AG04450 (cell line): ENCODE measurements around the gene HSBP1. TPM values are rescaled to one million over a fixed set of nuclear protein-coding genes. Genes with fewer than 3 reads are reported as not detected.

ENCODE experiments used
- CTCF ChIA-PET: fragments of 300-600, 350-600 bp; formaldehyde crosslinking; extraction: SDS; loops from one replicate; lab custom pipeline; 2022; ENCODE audit warnings: antibody characterized with exemption, inconsistent platforms; lab: Charles Lee
- POLR2A ChIA-PET: fragments of 350-600 bp; formaldehyde crosslinking; extraction: SDS; loops from one replicate; lab custom pipeline; 2021; ENCODE audit warnings: antibody characterized with exemption, inconsistent platforms; lab: Yijun Ruan, JAX
- DNase-seq: peaks from one replicate; pipeline ENCODE4 v3.0.0-alpha.2; 2011; ENCODE audit warnings: low read depth, low spot score
- H3K27ac ChIP-seq: one replicate; pipeline ENCODE4 v1.5.1; 2012; ENCODE audit warnings: low read depth, low read length, control low read depth
- H3K27me3 ChIP-seq: one replicate; pipeline ENCODE4 v1.6.0; 2012; ENCODE audit warnings: low read length; ENCODE audit not compliant: control insufficient read depth, insufficient read depth
- H3K4me3 ChIP-seq: 2 replicates; pipeline ENCODE4 v1.5.1; 2011; ENCODE audit warnings: mild to moderate bottlenecking, low read depth, low read length, control low read depth
- H3K9me3 ChIP-seq: 2 replicates; pipeline ENCODE4 v1.5.1; 2012; ENCODE audit warnings: low read length; ENCODE audit not compliant: control insufficient read depth, insufficient read depth
- polyA plus RNA-seq: library from polyadenylated mRNA; depleted of rRNA; stranded (reverse); fragments of >200 nt; gene quantifications from 2 replicates; pipeline ENCODE4 v1.2.3, GENCODE V29; 2011
- TF ChIP-seq, protein P1 (sequence below): IDR thresholded peaks from 2 replicates; pipeline ENCODE4 v1.5.1; 2011; ENCODE audit warnings: low read depth, low read length, control low read depth, inconsistent platforms

HSBP1 gene
- polyA plus RNA-seq, 1 experiment = 289 TPM

DNA sequence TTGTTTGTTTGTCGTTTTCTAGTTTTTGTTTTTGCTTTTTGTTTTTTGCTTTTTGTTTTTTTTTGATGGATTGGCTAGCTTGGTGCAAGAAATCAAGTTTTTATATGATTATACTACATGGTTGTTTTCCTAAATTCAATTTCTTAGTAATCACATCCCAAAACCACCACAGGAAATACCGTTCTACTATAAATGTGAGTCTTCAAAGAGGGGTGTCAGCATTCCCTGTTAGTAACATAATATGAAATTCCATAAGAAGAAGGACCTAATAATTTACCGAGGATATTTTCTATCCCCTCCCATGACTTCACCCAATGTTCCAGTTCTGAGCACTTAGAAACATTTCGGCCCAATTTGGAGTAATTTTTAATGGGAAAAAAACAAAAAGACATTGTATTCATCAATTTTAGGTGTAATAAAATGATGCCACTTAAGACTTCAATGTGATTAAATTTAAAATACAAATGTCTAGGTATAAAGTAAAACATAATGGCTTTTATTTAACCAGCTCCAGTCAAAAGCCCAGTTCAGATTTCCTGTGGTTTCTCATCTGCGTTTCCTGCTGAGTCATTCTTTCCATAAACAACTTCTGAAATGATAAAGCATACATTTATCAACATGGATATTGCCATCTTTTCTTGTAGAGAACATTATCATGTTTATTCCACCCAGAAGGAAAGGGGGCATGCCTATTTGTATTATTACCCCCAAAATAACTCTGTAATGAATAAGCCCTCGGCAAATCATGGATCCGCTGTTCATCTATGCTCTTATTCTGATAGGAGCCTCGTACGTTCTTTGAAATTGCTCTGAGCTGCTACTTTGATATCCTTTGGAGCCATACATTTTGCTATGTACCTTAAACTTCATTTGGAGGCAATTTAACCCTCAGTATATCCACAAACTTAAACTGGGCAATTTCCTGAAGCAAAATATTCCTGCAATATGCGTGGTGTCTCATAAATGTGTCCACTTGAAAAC, 28.1 kb downstream of the HSBP1 start:
- Histone ChIP-seq H3K9me3 (no peaks in the 10 kb centered on the region), H3K27ac (no peak overlapping the region), H3K4me3 (no peak overlapping the region), H3K27me3 (peaks cover 3% of the 10 kb centered on the region)
- TF ChIP-seq, protein P1, sequence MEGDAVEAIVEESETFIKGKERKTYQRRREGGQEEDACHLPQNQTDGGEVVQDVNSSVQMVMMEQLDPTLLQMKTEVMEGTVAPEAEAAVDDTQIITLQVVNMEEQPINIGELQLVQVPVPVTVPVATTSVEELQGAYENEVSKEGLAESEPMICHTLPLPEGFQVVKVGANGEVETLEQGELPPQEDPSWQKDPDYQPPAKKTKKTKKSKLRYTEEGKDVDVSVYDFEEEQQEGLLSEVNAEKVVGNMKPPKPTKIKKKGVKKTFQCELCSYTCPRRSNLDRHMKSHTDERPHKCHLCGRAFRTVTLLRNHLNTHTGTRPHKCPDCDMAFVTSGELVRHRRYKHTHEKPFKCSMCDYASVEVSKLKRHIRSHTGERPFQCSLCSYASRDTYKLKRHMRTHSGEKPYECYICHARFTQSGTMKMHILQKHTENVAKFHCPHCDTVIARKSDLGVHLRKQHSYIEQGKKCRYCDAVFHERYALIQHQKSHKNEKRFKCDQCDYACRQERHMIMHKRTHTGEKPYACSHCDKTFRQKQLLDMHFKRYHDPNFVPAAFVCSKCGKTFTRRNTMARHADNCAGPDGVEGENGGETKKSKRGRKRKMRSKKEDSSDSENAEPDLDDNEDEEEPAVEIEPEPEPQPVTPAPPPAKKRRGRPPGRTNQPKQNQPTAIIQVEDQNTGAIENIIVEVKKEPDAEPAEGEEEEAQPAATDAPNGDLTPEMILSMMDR = no peak
- ChIA-PET POLR2A (no interaction called here), CTCF (interaction anchor here (0.6 to 2.9 kb wide), 3 partner anchors 10 to 833 kb away, joined by 3 to 25 read pairs (median 4); no protein-coding TSS in a partner anchor)
- peak; percentile 41 for DNase-seq

DNA sequence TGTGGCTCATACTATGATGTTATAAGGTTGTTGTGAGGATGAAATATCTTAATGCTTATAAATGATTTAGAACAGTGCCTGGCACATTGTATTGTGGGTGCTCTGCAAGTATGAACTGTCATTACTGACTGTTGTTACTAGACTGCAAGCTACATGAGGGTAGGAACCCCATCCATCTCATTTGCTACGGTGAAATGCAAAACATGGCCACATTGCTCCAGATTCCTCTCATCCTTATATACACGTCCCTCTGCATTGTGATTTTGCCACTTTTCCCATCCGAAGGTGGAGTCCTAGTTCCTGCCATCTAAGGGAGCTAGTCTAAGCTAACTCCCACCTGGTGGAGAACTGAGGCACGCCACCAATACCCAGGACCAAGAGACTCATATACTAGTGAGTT, 29.8 kb downstream of the HSBP1 start:
- no peak overlapping the region for H3K4me3 ChIP-seq
- no peaks in the 10 kb centered on the region for H3K9me3 ChIP-seq
- ChIA-PET POLR2A (no interaction called here), CTCF (no interaction called here)
- no peak overlapping the region for H3K27ac ChIP-seq
- TF ChIP-seq, protein P1 = no peak
- DNase-seq = no peak
- no peaks in the 10 kb centered on the region for H3K27me3 ChIP-seq

DNA sequence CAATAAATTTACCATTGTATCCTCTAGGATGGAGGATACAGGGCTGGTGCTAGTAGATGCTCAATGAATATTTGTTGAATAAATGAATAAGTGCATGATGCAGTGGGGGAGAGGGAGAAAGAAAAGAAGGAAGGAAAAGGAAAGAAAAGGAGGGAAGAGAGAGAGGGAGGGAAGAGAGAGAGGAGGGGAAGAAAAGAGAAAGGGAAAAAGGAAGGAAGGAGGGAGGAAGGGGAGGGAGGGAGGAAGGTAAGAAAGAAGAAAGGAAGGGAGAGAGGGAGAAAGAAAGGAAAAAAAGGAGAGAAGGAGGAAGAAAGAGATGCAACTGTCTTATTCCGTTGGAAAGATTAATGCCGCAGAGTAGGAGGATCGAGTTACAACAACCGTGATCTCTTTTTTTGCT, 30.4 kb downstream of the HSBP1 start:
- Histone ChIP-seq H3K4me3 (no peak overlapping the region), H3K9me3 (no peaks in the 10 kb centered on the region), H3K27me3 (no peaks in the 10 kb centered on the region), H3K27ac (no peak overlapping the region)
- TF ChIP-seq, protein P1 = no peak
- CTCF ChIA-PET = no interaction called here
- POLR2A ChIA-PET = no interaction called here
- DNase-seq = no peak

DNA sequence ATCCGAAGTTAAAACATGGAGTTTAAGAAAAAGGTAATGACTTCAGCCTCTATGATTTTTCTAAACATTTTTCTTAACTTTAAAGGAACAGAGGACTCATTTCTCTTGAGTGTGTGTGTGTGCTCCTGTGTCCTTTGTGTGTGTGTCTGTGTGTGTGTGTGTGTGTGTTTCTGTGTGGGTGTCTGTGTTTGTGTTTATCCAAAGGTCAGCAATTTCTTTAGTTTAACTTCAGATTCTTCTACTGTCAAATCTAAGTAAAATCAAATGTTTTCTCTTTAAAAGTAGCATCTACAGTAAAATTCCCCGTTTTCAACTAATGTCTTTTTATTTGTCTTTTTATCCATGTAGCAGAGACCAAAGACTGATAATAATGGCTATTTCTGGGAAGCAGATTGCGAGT, 31.8 kb downstream of the HSBP1 start:
- peaks cover 5% of the 10 kb centered on the region for H3K27me3 ChIP-seq
- no peaks in the 10 kb centered on the region for H3K9me3 ChIP-seq
- no peak overlapping the region for H3K27ac ChIP-seq
- TF ChIP-seq, protein P1 = no peak
- POLR2A ChIA-PET = no interaction called here
- CTCF ChIA-PET = interaction anchor here (0.9 kb wide), 1 partner anchor 13 kb away, joined by 4 read pairs; no protein-coding TSS in a partner anchor
- H3K4me3 ChIP-seq = no peak overlapping the region
- no peak for DNase-seq

DNA sequence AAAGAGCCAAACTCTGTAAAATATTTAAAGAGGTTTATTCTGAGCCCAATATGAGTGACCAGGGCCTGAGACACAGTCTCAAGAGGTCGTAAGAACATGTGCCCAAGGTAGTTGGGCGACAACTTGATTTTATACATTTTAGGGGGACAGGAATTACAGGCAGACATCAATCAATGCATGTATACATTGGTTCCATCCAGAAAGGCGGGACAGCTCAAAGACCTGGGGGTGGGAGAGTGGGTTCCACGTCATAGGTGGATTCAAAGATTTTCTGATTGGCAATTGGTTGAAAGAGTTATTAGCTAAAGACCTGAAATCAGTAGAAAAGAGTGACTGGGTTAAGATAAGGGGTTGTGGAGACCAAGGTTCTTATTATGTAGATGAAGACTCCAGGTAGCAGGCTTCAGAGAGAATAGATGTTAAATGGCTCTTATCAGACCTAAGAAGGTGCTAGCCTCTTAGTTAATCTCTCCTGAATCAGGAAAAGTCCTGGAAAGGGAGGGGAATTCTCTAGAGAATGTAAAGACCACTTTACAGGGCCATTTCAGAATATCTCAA, 32.4 kb downstream of the HSBP1 start:
- H3K27me3 ChIP-seq = peaks cover 5% of the 10 kb centered on the region
- no peak for DNase-seq
- H3K4me3 ChIP-seq = no peak overlapping the region
- ChIA-PET CTCF (interaction anchor here (0.9 kb wide), 1 partner anchor 13 kb away, joined by 4 read pairs; no protein-coding TSS in a partner anchor), POLR2A (no interaction called here)
- TF ChIP-seq, protein P1 = no peak
- no peak overlapping the region for H3K27ac ChIP-seq
- H3K9me3 ChIP-seq = peaks cover under 1% of the 10 kb centered on the region; the same call in 1 of the 2 replicates
